D341Med (cell line): Measurements from ENCODE around the gene PUS10.
"Not testable (repeated sequence)": the region's sequence is repeated elsewhere in the genome, so short reads cannot be mapped to it uniquely, and the experiment has no call there.

Source experiments
- DNase-seq: peaks from one replicate; pipeline ENCODE4 v3.0.0; 2012; ENCODE audit warnings: low spot score

PUS10 gene

GRCh38 chr2:60926741-60927552, 91.1 kb downstream of the PUS10 start:
- DNase-seq, result no peak

DNA sequence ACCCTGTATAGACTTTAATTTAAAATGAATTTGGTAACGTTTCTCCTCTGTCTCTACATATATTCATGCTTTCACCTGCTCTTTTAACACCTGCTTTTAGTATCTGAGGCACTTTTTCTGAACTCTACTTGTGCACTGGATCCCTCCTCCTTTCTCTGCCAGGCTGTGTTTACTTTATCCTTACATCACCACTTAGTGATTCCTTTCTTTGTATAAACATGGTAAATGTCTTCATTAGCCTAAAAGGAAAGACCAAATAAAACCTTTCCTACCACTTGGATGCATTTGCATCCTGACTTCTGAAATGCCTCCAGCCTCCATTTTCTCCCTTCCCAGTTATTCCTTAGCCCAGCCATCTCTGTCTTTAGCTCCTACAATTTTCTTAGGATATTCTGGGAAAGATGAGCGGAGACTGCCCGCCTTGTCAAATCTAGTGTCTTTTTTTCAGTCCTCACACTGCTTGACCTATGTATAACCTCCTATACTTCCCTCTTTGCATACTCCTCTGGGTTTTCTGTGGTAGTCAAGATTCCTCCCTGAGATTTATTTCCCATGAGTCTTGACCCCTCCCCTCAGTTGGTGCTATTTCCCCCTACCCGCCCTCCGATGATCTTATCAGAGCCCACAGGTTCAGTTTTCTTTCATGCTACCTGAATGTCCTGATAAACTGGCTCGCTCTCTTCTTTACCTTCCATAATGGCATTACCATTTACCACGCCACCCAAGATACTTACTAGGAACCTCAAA, 91.9 kb downstream of the PUS10 start:
- no peak for DNase-seq

GRCh38 chr2:60907329-60907728, 110.7 kb downstream of the PUS10 start:
- DNase-seq, result no peak

- DNase-seq, result no peak
Measured at GRCh38 chr2:60906395-60906794, 111.7 kb downstream of the PUS10 start.

DNA sequence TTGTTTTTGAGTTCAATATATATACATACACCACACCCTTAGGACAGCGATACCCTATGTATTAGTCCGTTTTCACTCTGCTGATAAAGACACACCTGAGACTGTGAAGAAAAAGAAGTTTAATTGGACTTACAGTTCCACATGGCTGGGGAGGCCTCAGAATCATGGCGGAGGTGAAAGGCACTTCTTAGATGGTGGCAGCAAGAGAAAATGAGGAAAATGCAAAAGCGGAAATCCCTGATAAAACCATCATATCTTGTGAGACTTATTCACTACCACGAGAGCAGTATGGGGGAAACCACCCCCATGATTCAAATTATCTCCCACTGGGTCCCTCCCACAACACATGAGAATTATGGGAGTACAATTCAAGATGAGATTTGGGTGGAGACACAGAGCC, 112.2 kb downstream of the PUS10 start:
- not testable (repeated sequence) for DNase-seq

DNA sequence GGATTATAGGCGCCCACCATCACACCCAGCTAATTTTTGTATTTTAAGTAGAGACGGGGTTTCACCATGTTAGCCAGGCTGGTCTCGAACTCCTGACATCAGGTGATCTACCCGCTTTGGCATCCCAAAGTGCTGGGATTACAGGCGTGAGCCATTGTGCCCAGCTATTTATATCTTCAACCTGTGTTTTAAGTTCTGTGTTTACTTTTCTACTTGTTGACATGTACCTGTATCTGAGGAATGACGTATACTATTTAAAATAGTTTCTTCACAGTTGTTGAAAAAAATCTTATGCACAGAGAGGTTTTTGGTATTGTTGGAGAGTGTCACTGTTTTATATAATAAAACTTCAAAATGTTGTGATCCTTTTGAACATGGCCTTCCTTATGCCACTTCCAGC, 116.8 kb downstream of the PUS10 start:
- not testable (repeated sequence) for DNase-seq

DNA sequence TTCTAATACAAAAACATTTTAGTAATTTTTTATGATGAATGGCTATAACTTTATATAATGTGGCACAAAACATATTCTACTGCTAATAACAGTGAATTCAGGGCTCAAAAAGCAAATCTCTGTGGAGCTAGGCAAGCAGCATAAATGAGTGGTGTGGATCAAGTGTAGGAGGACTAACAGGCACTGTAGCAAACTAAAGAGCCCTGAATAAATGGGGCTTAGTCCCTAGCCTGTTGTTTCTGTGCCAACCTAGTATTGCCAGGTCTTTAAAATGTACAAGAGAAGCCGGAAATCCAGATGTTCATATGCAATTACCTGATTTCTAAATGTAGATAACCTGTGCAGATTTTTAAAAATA, 118.2 kb downstream of the PUS10 start:
- no peak for DNase-seq

- no peak for DNase-seq
Measured at GRCh38 chr2:60899230-60899891, 118.7 kb downstream of the PUS10 start.

- no peak for DNase-seq
Measured at GRCh38 chr2:60898567-60898966, 119.5 kb downstream of the PUS10 start.
